ENCODE results near the gene COPB2.
"Not testable (repeated sequence)": the region's sequence is repeated elsewhere in the genome, so short reads cannot be mapped to it uniquely, and the experiment has no call there.

Gene COPB2

GRCh38 chr3:139389552-139390368 lies at the start of gene COPB2:
Gene COPB2, minus strand, starts transcription at chr3:139389647. Its CDS starts 97 bp downstream, at chr3:139389550.
- peak within 1 kb of the TSS; percentile 99 for H3K27ac Mint-ChIP-seq
- no peaks in the 10 kb centered on the region for H3K9me3 Mint-ChIP-seq
- DNase-seq (peak; percentile 99), ATAC-seq (peak; percentile 97)
- peak within 1 kb of the TSS; percentile 96 for H3K4me3 Mint-ChIP-seq
- peaks cover 1% of the 10 kb centered on the region for H3K36me3 Mint-ChIP-seq (ENCODE audit: low read depth)
- no peaks in the 10 kb centered on the region for H3K27me3 Mint-ChIP-seq
- peaks cover 47% of the 10 kb centered on the region for H3K4me1 Mint-ChIP-seq

GRCh38 chr3:139434764-139435307 lies 45.4 kb upstream of the COPB2 start:
- Mint-ChIP-seq H3K9me3 (no peaks in the 10 kb centered on the region), H3K27ac (no peak overlapping the region)
- no peak for DNase-seq

GRCh38 chr3:139434228-139434627 lies 44.8 kb upstream of the COPB2 start:
- Mint-ChIP-seq H3K4me3 (no peak overlapping the region), H3K4me1 (no peaks in the 10 kb centered on the region), H3K27ac (no peak overlapping the region), H3K9me3 (no peaks in the 10 kb centered on the region), H3K36me3 (ENCODE audit: low read depth) (peaks cover 4% of the 10 kb centered on the region), H3K27me3 (no peaks in the 10 kb centered on the region)
- ATAC-seq (no peak), DNase-seq (no peak)

More at GRCh38 chr3:139434764-139435307, 45.4 kb upstream of the COPB2 start:
- no peak overlapping the region for H3K4me3 Mint-ChIP-seq
- H3K27me3 Mint-ChIP-seq: no peaks in the 10 kb centered on the region
- H3K4me1 Mint-ChIP-seq: no peaks in the 10 kb centered on the region
- H3K36me3 Mint-ChIP-seq (ENCODE audit: low read depth): peaks cover 4% of the 10 kb centered on the region
- no peak for ATAC-seq

- H3K4me1 Mint-ChIP-seq: no peaks in the 10 kb centered on the region
- H3K27me3 Mint-ChIP-seq: no peaks in the 10 kb centered on the region
- H3K27ac Mint-ChIP-seq: no peak overlapping the region
- H3K9me3 Mint-ChIP-seq: no peaks in the 10 kb centered on the region
- DNase-seq: no peak
- H3K4me3 Mint-ChIP-seq: no peak overlapping the region
- peaks cover 4% of the 10 kb centered on the region for H3K36me3 Mint-ChIP-seq (ENCODE audit: low read depth)
- ATAC-seq: no peak
Measured at GRCh38 chr3:139433089-139433488, 43.6 kb upstream of the COPB2 start.

- H3K4me1 Mint-ChIP-seq: no peaks in the 10 kb centered on the region
- peaks cover 4% of the 10 kb centered on the region for H3K36me3 Mint-ChIP-seq (ENCODE audit: low read depth)
- ATAC-seq (no peak), DNase-seq (no peak)
- no peaks in the 10 kb centered on the region for H3K9me3 Mint-ChIP-seq
- no peak overlapping the region for H3K4me3 Mint-ChIP-seq
- no peak overlapping the region for H3K27ac Mint-ChIP-seq
- no peaks in the 10 kb centered on the region for H3K27me3 Mint-ChIP-seq
Measured at GRCh38 chr3:139430493-139430892, 41.0 kb upstream of the COPB2 start.

GRCh38 chr3:139427283-139428060 lies 38.0 kb upstream of the COPB2 start:
- no peak overlapping the region for H3K27ac Mint-ChIP-seq
- no peaks in the 10 kb centered on the region for H3K27me3 Mint-ChIP-seq
- ATAC-seq (peak; percentile 66), DNase-seq (no peak)
- H3K4me1 Mint-ChIP-seq: no peaks in the 10 kb centered on the region
- no peak overlapping the region for H3K4me3 Mint-ChIP-seq
- H3K9me3 Mint-ChIP-seq: no peaks in the 10 kb centered on the region
- H3K36me3 Mint-ChIP-seq (ENCODE audit: low read depth): no peaks in the 10 kb centered on the region

- Mint-ChIP-seq H3K27ac (no peak overlapping the region), H3K36me3 (ENCODE audit: low read depth) (no peaks in the 10 kb centered on the region), H3K27me3 (no peaks in the 10 kb centered on the region), H3K9me3 (no peaks in the 10 kb centered on the region), H3K4me1 (no peaks in the 10 kb centered on the region), H3K4me3 (no peak overlapping the region)
- ATAC-seq: no peak
- no peak for DNase-seq
Measured at GRCh38 chr3:139425745-139426400, 36.4 kb upstream of the COPB2 start.

GRCh38 chr3:139423232-139423631 lies 33.8 kb upstream of the COPB2 start:
- Mint-ChIP-seq H3K27ac (no peak overlapping the region), H3K4me3 (no peak overlapping the region), H3K36me3 (ENCODE audit: low read depth) (no peaks in the 10 kb centered on the region), H3K27me3 (no peaks in the 10 kb centered on the region), H3K4me1 (no peaks in the 10 kb centered on the region), H3K9me3 (no peaks in the 10 kb centered on the region)
- ATAC-seq (no peak), DNase-seq (no peak)

GRCh38 chr3:139421460-139421859 lies 32.0 kb upstream of the COPB2 start:
- ATAC-seq: no peak
- Mint-ChIP-seq H3K27me3 (no peaks in the 10 kb centered on the region), H3K4me3 (no peak overlapping the region), H3K27ac (no peak overlapping the region), H3K4me1 (no peaks in the 10 kb centered on the region), H3K36me3 (ENCODE audit: low read depth) (peaks cover 8% of the 10 kb centered on the region), H3K9me3 (peaks cover 15% of the 10 kb centered on the region)
- DNase-seq: no peak

GRCh38 chr3:139421040-139421439 lies 31.6 kb upstream of the COPB2 start:
- Mint-ChIP-seq H3K27ac (no peak overlapping the region), H3K4me1 (no peaks in the 10 kb centered on the region), H3K9me3 (peaks cover 19% of the 10 kb centered on the region), H3K36me3 (ENCODE audit: low read depth) (peaks cover 9% of the 10 kb centered on the region), H3K4me3 (no peak overlapping the region), H3K27me3 (no peaks in the 10 kb centered on the region)
- ATAC-seq (no peak), DNase-seq (no peak)

- ATAC-seq (no peak), DNase-seq (no peak)
- H3K27ac Mint-ChIP-seq: no peak overlapping the region
- H3K4me3 Mint-ChIP-seq: no peak overlapping the region
- peaks cover 16% of the 10 kb centered on the region for H3K36me3 Mint-ChIP-seq (ENCODE audit: low read depth)
- no peaks in the 10 kb centered on the region for H3K27me3 Mint-ChIP-seq
- H3K4me1 Mint-ChIP-seq: no peaks in the 10 kb centered on the region
- H3K9me3 Mint-ChIP-seq: peaks cover 45% of the 10 kb centered on the region
Measured at GRCh38 chr3:139418144-139418543, 28.7 kb upstream of the COPB2 start.

GRCh38 chr3:139416275-139416674 lies 26.8 kb upstream of the COPB2 start:
- H3K36me3 Mint-ChIP-seq (ENCODE audit: low read depth): peaks cover 21% of the 10 kb centered on the region
- DNase-seq: no peak
- no peak overlapping the region for H3K27ac Mint-ChIP-seq
- no peak overlapping the region for H3K4me3 Mint-ChIP-seq
- no peak for ATAC-seq
- no peaks in the 10 kb centered on the region for H3K27me3 Mint-ChIP-seq
- peaks cover 62% of the 10 kb centered on the region for H3K9me3 Mint-ChIP-seq
- H3K4me1 Mint-ChIP-seq: no peaks in the 10 kb centered on the region

GRCh38 chr3:139414608-139415224 lies 25.3 kb upstream of the COPB2 start:
- DNase-seq (no peak), ATAC-seq (no peak)
- Mint-ChIP-seq H3K4me1 (no peaks in the 10 kb centered on the region), H3K9me3 (peaks cover 67% of the 10 kb centered on the region), H3K27me3 (no peaks in the 10 kb centered on the region), H3K4me3 (no peak overlapping the region), H3K27ac (no peak overlapping the region), H3K36me3 (ENCODE audit: low read depth) (peaks cover 24% of the 10 kb centered on the region)

GRCh38 chr3:139412891-139413290 lies 23.4 kb upstream of the COPB2 start:
- H3K4me3 Mint-ChIP-seq, ATAC-seq, H3K27me3 Mint-ChIP-seq, H3K27ac Mint-ChIP-seq, DNase-seq, H3K4me1 Mint-ChIP-seq: not testable (repeated sequence)
- peaks cover 82% of the 10 kb centered on the region for H3K9me3 Mint-ChIP-seq
- H3K36me3 Mint-ChIP-seq (ENCODE audit: low read depth): peaks cover 23% of the 10 kb centered on the region

Data from activated naive CD8-positive, alpha-beta T cell treated with anti-CD3 and anti-CD28 coated beads, Interleukin-2, amount 50 U/mL, for 24 hours (primary cell).